HG03135 (cell line): Measurements from ENCODE around the gene GMDS.
A peak's percentile ranks its signal among the peaks of the same experiment; 100 is the strongest.

Experiments
- ATAC-seq: cut with Tn5 transposase; IDR thresholded peaks from one replicate; pipeline ENCODE4 v1.9.1; 2021; ENCODE audit warnings: mild to moderate bottlenecking, moderate library complexity; ENCODE audit not compliant: unreplicated experiment

GMDS gene

GRCh38 chr6:2245103-2245876 lies at the start of gene GMDS:
TSS of gene GMDS (minus strand) at chr6:2245605.
- ATAC-seq = peak; percentile 88

- no peak for ATAC-seq
Observed at GRCh38 chr6:2285510-2285909, 40.1 kb upstream of the GMDS start.

GRCh38 chr6:2275892-2276242 lies 30.5 kb upstream of the GMDS start:
- no peak for ATAC-seq

- ATAC-seq = no peak
Observed at GRCh38 chr6:2274981-2275891, 29.8 kb upstream of the GMDS start.

- no peak for ATAC-seq
Observed at GRCh38 chr6:2272696-2273095, 27.3 kb upstream of the GMDS start.

GRCh38 chr6:2270054-2270453 lies 24.6 kb upstream of the GMDS start:
- no peak for ATAC-seq

GRCh38 chr6:2266841-2267240 lies 21.4 kb upstream of the GMDS start:
- ATAC-seq = no peak

- ATAC-seq = no peak
Observed at GRCh38 chr6:2266031-2266795, 20.8 kb upstream of the GMDS start.

- ATAC-seq = no peak
Observed at GRCh38 chr6:2264932-2265331, 19.5 kb upstream of the GMDS start.

GRCh38 chr6:2263896-2264295 lies 18.5 kb upstream of the GMDS start:
- ATAC-seq = no peak

- no peak for ATAC-seq
Observed at GRCh38 chr6:2259574-2259973, 14.2 kb upstream of the GMDS start.

GRCh38 chr6:2259002-2259494 lies 13.6 kb upstream of the GMDS start:
- no peak for ATAC-seq

- no peak for ATAC-seq
Observed at GRCh38 chr6:2258112-2258511, 12.7 kb upstream of the GMDS start.

GRCh38 chr6:2257363-2257762 lies 12.0 kb upstream of the GMDS start:
- ATAC-seq = no peak

GRCh38 chr6:2254747-2255146 lies 9.3 kb upstream of the GMDS start:
- ATAC-seq = no peak

GRCh38 chr6:2249126-2249525 lies 3.7 kb upstream of the GMDS start:
- no peak for ATAC-seq

GRCh38 chr6:2247664-2248063 lies 2.3 kb upstream of the GMDS start:
- no peak for ATAC-seq

GRCh38 chr6:2245877-2246863 lies 765 bp upstream of the GMDS start:
- peak; percentile 11 for ATAC-seq

- ATAC-seq = no peak
Observed at GRCh38 chr6:2244261-2245102, 923 bp downstream of the GMDS start.
